ENCODE measurements around the gene SLIT2.

The SLIT2 gene

DNA sequence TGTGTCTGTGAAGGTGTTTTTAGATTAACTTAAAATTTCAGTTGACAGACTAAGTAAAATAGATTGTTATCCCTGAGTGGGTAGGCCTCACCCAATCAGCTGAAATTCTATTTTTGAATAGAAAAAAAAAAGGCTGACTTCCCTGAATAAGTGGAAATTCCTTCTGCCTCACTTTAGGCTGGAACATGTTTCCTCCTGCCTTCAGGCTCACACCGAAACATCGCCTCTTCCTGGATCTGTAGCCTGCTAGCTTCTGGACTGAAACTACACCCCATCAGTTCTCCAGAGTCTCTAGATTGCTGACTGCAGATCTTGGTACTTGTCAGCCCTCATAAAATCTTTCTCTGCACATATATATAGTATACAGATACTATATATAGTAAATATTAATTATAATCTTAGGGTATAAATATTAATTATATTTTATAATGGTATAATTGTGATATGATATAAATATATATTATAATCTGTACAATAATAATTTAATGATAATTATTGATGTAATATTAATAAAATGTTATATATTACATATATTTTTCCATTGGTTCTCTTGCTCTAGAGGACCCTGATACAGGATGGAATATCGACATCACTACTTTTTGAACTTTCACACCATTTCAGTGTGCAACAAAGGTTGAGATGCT, 13.7 kb upstream of the SLIT2 start:
- no peak overlapping the region for H3K4me3 ChIP-seq (ENCODE audit: low read depth, low read length)
- no peak for DNase-seq (ENCODE audit: low read depth)
- TF ChIP-seq, protein P1, sequence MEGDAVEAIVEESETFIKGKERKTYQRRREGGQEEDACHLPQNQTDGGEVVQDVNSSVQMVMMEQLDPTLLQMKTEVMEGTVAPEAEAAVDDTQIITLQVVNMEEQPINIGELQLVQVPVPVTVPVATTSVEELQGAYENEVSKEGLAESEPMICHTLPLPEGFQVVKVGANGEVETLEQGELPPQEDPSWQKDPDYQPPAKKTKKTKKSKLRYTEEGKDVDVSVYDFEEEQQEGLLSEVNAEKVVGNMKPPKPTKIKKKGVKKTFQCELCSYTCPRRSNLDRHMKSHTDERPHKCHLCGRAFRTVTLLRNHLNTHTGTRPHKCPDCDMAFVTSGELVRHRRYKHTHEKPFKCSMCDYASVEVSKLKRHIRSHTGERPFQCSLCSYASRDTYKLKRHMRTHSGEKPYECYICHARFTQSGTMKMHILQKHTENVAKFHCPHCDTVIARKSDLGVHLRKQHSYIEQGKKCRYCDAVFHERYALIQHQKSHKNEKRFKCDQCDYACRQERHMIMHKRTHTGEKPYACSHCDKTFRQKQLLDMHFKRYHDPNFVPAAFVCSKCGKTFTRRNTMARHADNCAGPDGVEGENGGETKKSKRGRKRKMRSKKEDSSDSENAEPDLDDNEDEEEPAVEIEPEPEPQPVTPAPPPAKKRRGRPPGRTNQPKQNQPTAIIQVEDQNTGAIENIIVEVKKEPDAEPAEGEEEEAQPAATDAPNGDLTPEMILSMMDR (IDR thresholded peaks at IDR 0.05; ENCODE audit: low read depth, low read length, missing control alignments) = no peak
- in situ Hi-C loops (cut with HindIII; ENCODE audit: low sequenced_read_pairs) = no loop called here

DNA sequence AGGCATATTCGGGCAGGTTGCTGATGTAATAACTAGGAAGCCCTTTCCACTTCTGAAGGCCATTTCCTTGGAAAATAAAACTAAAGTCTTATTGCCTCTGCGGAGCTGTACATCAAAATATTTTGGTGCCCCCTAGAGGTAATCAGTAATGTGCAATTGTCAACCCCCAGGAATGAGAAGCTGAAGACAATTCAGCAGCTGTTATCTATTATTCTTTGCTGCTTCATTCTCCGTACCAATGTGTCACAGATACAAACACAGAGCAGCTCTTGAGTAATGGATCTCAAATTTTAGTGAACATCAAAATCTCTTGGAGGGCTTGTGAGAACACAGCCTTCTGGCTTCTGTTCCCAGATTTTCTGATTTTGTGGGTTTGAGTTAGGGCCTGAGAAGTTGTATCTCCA, 3.5 kb upstream of the SLIT2 start:
- H3K4me3 ChIP-seq (ENCODE audit: low read depth, low read length) = no peak overlapping the region
- TF ChIP-seq, protein P1 (IDR thresholded peaks at IDR 0.05; ENCODE audit: low read depth, low read length, missing control alignments) = peak; percentile 67
- in situ Hi-C loops (cut with HindIII; ENCODE audit: low sequenced_read_pairs) = no loop called here
- DNase-seq (ENCODE audit: low read depth) = peak; percentile 65

DNA sequence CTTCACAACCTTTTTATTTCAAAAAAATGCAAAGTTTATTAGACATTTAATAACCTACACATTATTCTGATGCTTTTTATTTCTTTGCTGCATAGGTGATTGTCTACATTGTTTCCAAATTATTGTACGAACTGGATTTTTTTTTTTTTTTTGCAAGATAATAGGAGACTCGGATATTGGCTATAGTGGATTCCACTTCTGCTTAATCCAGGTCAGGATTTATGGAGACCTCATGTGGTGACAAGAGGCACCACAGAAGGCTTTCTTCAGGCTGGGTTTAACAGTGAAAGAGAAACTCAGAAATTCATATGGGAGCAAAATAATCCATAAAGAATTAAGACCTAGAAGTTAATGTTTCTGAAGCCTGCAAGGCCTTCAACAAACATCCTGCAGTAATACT, 2.4 kb upstream of the SLIT2 start:
- TF ChIP-seq, protein P1 (IDR thresholded peaks at IDR 0.05; ENCODE audit: low read depth, low read length, missing control alignments) = peak; percentile 65
- H3K4me3 ChIP-seq (ENCODE audit: low read depth, low read length) = no peak overlapping the region
- no peak for DNase-seq (ENCODE audit: low read depth)
- in situ Hi-C loops (cut with HindIII; ENCODE audit: low sequenced_read_pairs) = no loop called here

DNA sequence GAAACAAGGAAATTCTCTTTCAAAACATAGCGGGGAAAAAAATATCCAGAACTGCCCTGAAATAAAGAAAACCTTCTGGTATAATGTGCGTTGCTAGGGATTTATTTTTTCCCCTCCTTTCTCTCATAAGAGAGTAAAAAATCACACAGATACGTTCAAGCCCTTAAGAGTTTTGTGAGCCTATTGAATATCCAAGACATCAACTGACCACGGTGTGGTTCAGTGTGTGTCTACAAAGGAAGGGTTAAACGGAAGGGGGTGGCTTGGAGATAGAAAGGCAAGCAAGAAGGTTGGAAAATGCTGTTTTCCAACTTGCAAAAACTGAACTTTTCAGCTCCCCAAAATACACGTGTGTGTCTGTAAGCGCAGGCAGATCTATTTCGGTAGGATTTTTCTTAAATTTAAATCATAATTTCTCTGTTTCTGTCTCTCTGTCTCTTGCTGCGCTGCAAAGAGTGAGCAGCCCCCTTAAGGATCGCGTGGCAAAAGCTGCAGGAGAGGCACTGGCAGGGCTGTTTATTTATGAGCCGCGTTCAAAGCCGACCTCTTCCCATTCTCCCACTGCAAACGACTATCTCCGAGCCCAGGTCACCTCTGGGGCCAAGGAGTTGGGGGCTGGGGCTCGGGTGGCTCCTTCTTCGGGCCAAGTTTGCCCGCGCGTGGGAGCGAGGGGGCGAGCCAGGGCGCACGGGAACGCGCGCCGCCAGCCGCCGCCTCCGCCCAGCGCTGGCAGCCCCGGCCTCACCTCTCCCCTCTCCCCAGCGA, 492 bp upstream of the SLIT2 start:
- no peak for DNase-seq (ENCODE audit: low read depth)
- peak overlapping the region; percentile 69 for H3K4me3 ChIP-seq (ENCODE audit: low read depth, low read length)
- in situ Hi-C loops (cut with HindIII; ENCODE audit: low sequenced_read_pairs) = no loop called here
- TF ChIP-seq, protein P1 (IDR thresholded peaks at IDR 0.05; ENCODE audit: low read depth, low read length, missing control alignments) = no peak

DNA sequence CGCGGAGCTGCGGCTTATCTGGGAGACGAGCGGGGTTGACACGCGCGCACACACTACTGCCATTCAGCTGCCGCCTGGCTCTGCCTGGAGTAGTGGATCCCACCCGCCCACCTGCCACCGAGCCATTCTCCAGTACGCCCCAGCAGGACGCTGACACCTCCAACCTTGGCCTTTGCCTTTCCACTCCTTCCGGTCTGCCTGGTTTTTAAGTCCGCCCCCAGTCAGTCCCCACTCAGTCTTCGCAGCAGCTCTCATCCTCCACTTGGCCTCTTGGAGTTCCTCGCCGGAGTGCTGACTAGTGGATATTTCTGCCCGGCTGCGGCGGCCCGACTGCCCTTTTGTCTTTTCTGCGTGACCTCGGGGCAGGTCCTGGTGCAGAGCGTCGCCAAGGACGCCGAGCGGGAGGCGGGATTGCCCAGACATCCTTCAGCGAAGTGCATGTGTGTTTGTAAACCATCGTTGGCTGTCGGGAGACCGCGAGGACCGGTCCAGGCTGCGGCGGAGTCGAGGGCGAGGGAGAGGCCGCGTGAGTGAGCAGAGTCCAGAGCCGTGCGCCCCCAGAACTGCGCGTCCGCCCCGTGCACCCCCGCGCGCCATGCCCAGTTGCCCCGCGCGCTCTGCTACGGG, 1.1 kb downstream of the SLIT2 start:
- TF ChIP-seq, protein P1 (IDR thresholded peaks at IDR 0.05; ENCODE audit: low read depth, low read length, missing control alignments) = no peak
- in situ Hi-C loops (cut with HindIII; ENCODE audit: low sequenced_read_pairs) = no loop called here
- no peak for DNase-seq (ENCODE audit: low read depth)
- peak overlapping the region; percentile 69 for H3K4me3 ChIP-seq (ENCODE audit: low read depth, low read length)

DNA sequence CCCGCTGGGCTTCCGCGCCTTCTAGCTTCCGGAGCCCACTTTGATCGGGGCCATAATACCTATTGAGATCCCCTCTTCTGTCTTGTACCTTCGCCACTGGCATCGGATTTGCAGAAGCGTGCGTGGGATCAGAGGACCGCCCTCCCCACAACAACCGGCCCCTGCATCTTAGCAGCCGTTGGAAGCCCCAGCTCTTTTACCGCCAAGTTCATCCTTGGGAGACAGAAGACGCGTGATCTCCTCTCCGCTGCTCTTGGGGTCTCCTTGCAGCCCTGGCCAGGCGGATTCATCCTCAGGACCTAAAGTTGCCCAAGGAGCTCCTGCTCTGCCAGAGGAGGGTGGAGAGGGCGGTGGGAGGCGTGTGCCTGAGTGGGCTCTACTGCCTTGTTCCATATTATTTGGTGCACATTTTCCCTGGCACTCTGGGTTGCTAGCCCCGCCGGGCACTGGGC, 1.6 kb downstream of the SLIT2 start:
- DNase-seq (ENCODE audit: low read depth) = no peak
- peak overlapping the region; percentile 69 for H3K4me3 ChIP-seq (ENCODE audit: low read depth, low read length)
- in situ Hi-C loops (cut with HindIII; ENCODE audit: low sequenced_read_pairs) = no loop called here

More for the DNA sequence above, 1.6 kb downstream of the SLIT2 start:
- TF ChIP-seq, protein P1 (IDR thresholded peaks at IDR 0.05; ENCODE audit: low read depth, low read length, missing control alignments) = no peak
